Activated naive CD4-positive, alpha-beta T cell treated with anti-CD3 and anti-CD28 coated beads, Interleukin-2, amount 50 U/mL, for 16 hours (primary cell): ENCODE measurements around the gene UBE2C.

ENCODE experiments used
- DNase-seq: peaks from one replicate; pipeline ENCODE4 v3.0.0-alpha.2; 2020

Gene UBE2C

DNA sequence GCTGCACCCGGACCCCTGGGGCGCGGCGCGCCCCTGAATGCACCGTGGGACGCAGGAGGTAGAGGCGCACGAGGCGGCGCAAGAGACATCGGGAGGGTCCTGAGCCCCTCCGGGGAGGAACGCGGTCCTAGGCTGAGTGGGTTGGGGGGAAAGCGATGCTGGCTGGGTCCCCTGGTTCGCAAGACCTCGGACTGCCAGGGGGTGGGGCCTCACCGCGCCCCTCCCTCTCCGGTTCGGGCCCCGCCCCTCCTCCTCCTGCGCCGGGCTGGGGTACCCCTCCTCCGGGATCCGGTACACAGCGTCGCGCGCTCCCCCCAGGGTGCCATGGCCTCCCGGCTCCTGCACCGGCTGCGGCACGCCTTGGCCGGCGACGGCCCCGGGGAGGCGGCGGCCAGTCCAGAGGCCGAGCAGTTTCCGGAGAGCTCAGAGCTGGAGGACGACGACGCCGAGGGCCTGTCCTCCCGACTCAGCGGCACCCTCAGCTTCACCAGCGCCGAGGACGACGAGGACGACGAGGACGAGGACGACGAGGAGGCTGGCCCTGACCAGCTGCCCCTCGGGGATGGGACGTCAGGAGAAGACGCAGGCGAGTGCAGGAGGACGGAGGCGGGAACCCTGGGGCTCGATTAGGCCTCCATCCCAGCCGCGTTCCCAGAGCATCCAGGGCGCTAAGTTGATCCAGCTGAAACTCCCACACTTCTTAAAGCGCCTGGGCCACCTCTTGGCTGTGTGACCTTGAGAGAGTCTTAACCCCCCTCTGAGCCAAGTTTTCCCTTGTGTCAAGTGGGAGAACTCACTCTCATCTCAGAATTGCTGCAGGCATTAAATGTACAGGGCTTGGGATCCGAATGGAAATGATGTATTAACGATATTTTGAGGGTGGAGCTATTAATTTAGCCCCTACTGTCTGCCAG, 21.7 kb downstream of the UBE2C start:
- DNase-seq, result peak; percentile 51

- DNase-seq, result no peak
Observed at GRCh38 chr20:45834797-45835161, 22.3 kb downstream of the UBE2C start.

GRCh38 chr20:45835329-45835765, 22.9 kb downstream of the UBE2C start:
- no peak for DNase-seq

DNA sequence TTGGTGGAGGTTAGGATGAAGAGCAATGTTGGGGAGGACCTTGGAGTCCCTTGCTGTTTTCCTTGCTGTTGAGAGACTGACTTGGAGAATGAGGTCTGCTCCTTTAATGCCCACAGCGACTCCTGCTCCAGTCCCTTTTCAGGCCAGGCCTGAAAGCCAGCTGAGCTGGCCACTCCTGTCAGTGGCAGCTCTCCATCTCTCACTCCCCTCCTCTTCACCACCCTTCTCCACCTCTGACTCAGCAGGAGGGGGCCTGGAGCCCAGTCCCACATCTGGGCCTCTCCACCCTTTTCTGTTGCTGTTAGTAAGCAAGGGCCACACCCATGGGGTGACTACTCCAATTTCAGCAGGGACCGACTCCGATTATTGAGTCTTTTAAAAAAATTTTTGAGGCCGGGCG, 23.4 kb downstream of the UBE2C start:
- no peak for DNase-seq

- DNase-seq, result no peak
Observed at GRCh38 chr20:45836841-45837240, 24.4 kb downstream of the UBE2C start.

DNA sequence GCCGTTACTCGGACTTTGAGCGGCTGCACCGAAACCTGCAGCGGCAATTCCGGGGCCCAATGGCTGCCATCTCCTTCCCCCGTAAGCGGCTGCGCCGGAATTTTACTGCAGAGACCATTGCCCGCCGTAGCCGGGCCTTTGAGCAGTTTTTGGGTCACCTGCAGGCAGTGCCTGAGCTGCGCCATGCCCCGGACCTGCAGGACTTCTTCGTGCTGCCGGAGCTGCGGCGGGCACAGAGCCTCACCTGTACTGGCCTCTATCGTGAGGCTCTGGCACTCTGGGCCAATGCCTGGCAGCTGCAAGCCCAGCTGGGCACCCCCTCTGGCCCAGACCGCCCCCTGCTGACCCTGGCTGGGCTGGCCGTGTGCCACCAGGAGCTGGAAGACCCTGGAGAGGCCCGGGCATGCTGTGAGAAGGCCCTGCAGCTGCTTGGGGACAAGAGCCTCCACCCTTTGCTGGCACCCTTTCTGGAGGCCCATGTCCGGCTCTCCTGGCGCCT, 28.3 kb downstream of the UBE2C start:
- DNase-seq, result no peak

DNA sequence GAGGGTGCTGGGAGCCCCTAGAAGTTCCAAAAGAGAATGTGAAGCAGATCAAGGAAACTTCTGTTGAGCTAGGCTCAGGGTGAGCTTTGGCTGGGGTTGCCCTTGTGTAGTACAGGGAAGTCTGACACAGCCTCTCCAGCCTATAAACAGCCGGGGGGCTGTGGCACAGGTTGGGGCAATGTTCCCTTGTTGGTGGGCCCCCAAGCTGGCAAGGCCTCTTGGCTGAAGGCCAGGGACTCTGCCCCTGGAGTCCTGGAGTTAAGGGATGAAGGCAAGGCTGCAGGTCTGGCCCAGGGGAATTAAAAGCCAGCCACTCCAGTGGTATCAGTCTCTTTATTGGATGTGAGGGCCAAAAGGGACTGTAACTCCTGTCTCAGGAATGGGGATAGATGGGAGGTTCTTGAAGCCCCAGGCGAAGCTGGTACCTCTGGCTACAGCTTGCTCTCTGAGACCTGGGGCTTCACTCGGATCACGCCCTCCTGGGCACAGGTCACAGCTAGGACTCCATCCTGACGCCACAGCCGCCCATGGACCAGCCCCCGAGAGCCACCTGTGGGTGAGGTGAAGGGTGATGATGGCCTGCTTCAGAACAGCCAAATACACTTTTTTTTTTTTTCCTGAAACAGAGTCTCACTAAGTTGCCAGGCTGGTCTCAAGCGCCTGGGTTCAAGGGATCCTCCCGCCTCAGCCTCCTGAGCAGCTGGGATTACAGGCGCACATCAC, 29.1 kb downstream of the UBE2C start:
- DNase-seq, result no peak

DNA sequence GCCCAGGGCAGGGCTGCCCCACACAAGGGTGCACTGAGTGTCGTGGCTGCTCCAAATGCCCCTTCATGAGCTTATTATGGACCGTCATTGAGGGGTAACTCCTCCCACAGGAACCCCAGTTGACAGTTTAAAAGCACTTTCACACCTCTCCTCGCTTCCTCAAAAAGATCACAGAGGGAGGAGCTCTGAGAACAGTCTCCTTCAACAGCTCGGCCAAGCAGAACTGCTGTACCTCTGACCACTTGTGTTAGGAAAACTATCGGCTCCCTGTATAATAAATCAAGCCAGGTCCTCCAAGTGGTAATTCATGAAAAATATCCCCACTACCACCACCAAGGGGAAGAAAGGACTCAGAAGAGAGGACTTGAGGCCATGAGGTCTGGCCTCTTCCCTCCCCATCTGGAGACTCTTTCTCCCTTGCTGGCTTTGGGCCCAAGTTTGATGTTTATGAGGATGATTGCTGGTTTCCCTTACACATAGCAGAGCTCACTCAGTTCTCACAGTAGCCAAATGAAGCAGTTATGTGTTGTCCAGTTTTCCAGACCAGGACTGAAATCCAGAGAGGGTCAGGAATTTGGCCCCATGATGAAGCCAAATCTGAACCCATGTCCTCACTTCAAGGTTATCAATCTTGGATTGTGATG, 29.8 kb downstream of the UBE2C start:
- no peak for DNase-seq

GRCh38 chr20:45843506-45843905, 31.1 kb downstream of the UBE2C start:
- DNase-seq, result no peak

GRCh38 chr20:45845452-45845851, 33.0 kb downstream of the UBE2C start:
- no peak for DNase-seq

GRCh38 chr20:45848421-45848820, 36.0 kb downstream of the UBE2C start:
- DNase-seq, result no peak

DNA sequence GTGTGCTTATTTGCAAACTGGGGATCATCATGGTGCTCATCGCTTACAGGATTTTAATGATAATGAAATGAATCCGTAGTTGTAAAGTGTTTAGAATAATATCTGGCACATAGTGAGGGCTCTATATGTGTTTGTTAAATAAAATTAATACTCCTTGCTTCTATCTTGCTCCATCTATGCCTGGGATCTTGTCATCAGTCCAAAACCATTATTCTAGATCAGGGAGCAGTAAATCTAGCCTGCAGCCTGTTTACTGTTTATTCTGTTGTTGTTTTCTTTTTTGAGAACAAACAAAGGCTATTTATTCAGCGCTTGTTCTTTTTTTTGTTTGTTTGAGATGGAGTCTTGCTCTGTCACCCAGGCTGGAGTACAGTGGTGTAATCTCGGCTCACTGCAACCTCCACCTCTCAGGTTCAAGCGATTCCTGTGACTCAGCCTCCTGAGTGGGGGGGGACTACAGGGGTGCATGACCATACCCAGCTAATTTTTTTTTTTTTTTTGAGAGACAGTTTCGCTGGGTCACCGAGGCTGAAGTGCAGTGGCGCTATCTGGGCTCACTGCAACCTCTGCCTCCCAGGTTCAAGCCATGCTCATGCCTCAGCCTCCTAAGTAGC, 36.6 kb downstream of the UBE2C start:
- DNase-seq, result no peak

DNA sequence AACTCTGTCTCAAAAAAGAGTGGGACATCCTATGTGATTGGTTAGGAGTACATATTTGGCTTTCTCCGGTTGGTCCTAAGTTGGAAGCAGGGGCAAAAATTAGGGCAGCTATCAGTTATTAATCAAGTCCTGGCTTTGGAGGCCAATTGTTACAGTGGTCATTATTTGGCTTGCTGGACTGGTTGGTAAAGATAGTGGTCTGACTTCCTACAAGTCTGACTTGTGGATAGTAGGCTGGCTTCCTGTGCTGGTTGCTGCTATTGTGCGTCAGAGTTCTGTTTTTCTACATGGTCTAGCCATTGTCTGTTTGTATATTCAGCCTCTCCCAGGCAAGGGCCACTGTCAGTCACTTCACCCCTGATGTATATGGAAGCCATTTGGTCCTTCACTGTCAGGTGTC, 37.8 kb downstream of the UBE2C start:
- DNase-seq, result no peak

DNA sequence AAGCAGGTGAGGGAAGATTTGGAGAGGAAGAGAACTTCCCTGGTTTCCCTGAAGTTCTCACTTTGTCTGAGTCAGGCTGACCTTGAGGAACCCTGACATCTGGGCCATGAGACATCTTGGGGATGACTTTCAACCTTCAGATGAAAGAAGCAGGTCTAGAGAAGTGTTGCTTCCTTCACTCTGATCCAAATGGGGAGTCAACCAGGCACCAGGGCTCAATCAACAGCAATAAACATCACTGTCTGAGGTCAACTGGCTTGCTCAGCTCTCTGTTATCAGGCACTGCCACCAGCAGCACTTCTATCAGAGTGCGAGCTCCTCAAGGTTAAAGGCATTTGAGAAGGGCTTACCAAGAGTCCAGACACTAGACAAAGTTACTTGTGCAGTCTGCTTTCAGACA, 38.5 kb downstream of the UBE2C start:
- DNase-seq, result no peak

- DNase-seq, result no peak
Observed at GRCh38 chr20:45851501-45851900, 39.1 kb downstream of the UBE2C start.

DNA sequence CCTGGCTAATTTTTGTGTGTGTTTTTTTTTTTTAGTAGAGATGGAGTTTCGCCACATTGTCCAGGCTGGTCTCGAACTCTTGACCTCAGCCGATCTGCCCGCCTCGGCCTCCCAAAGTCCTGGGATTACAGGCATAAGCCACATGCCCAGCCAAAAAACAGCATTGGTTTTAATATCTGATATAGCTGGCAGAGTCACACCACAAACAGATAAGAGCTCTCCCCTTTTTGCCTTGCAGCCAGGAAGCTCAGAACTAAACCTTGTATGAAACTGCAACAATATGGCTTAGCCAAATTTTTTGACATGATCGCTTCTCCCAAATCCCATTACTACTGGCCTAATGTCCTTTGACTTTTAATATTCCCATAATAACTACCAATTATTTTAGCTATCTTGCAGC, 39.9 kb downstream of the UBE2C start:
- DNase-seq, result no peak

- no peak for DNase-seq
Observed at GRCh38 chr20:45853484-45853883, 41.0 kb downstream of the UBE2C start.

GRCh38 chr20:45857114-45857881, 44.9 kb downstream of the UBE2C start, which contains the start of the genes ACOT8 and ZSWIM3:
ACOT8 (minus strand) TSS chr20:45857392; CDS start chr20:45857315, 77 bp downstream.
ZSWIM3 (plus strand) TSS chr20:45857614; CDS start chr20:45857826, 212 bp downstream.
- peak; percentile 89 for DNase-seq

DNA sequence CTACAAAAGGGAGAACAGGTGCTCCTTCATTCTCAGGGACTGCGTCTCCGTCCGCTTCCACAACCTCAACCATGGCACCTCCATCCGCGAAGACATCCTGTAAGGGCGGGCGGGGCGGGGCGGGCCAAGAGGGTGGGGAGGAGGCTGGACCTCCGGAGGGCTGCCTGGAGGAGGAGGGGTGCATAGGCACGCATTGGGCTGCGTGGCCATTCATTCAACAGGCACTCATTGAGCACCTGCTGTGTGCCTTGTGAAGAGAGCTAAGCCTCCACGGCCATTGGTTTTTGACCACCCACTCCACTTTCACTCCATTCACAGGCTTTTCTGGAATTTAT, 45.4 kb downstream of the UBE2C start:
- DNase-seq, result peak; percentile 28

DNA sequence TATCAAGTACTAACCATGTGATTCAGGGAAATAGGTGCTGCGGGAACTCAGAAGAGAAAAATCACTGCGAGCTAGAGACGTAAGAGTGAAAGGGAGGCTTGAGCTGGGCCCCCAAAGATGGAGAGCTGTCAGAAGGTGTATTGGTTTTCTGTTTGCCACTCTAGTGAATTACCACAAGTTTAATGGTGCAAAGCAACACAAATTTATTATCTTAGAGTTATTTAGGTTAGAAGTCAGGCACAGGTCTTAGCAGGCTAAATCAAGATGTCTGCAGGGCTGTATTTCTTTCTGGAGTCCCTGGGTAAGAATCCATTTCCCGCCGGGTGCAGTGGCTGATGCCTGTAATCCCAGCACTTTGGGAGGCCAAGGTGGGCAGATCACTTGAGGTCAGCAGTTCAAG, 47.5 kb downstream of the UBE2C start:
- DNase-seq, result no peak

DNA sequence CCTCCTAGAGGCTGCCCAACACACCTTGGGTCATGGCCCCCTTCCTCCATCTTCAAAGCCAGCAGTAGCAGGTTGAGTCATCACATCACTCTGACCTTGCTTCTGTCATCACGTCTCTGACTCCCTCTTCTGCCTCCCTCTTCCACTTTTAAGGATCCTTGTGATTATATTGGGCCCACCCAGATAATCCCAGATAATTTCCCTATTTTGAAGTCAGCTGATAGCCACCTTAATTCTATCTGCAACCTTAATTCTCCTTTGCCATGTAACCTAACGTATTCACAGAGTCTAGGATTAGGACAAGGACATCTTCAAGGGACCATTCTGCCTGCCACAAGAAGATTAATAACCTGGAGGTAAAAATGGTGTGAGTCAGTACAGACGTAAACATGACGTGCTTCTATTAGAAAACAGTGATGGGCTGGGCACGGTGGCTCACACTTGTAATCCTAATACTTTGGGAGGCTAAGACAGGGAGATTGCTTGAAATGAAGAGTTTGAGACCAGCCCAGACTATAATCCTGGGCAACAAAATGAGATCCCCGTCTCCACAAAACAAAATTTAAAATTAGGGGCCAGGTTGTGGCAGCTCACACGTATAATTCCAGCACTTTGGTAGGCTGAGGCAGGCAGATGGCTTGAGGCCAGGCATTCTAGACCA, 48.2 kb downstream of the UBE2C start:
- no peak for DNase-seq
